GM21737 (cell line): ENCODE results near the gene ATF4.
"Not testable (repeated sequence)": the region's sequence is repeated elsewhere in the genome, so short reads cannot be mapped to it uniquely, and the experiment has no call there.

Experiments used
- ATAC-seq: cut with Tn5 transposase; IDR thresholded peaks from one replicate; pipeline ENCODE4 v1.9.1; 2021; ENCODE audit warnings: mild to moderate bottlenecking, moderate library complexity; ENCODE audit not compliant: unreplicated experiment

Gene ATF4

DNA sequence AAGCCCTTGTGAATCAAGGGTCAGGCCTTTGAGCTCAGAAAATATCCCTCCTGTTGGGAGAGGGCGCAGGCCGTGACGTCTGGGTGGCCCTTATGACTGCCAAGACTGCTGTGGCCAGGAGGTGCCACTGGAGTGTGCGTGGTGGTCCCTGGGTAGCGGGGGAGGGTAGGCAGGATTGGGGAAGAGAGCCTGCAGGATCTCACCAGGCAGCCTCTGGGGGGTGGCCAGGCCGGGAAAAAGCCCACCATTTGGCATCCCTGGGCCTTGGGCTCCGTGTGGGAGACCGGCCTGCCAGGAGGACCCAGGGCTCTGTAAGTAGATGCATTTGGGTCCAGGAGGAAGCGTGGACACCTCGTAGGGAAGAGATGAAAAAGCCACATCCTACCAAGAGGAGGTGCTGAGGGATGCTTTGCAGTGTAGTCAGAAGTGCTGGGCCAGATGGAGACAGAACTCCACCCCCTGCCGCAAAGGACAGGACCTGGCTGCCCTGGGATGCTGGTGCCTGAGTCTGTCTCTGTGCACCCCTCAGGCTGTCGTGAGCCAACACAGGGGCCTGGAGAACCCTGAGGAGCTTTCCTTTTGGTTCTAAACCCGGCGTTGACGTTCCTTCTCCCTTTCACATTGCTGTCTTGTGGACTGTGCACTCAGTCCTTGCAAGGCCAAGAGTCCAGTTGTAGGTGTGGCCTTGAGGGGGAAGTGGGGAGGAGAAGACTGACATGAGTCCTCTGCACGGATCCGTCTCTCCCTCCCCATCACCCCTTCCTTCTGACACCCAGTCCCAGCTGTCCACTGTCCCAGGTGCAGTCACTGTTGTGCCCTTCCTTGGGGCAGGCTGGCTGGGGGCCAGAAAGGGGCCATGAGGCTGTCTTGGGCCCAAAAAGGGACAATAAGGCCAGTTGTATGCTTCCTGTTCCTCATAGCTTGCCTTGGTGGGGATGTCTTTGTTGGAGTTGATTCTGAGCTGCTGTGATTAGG is 31.0 kb upstream of the ATF4 start:
- no peak for ATAC-seq

DNA sequence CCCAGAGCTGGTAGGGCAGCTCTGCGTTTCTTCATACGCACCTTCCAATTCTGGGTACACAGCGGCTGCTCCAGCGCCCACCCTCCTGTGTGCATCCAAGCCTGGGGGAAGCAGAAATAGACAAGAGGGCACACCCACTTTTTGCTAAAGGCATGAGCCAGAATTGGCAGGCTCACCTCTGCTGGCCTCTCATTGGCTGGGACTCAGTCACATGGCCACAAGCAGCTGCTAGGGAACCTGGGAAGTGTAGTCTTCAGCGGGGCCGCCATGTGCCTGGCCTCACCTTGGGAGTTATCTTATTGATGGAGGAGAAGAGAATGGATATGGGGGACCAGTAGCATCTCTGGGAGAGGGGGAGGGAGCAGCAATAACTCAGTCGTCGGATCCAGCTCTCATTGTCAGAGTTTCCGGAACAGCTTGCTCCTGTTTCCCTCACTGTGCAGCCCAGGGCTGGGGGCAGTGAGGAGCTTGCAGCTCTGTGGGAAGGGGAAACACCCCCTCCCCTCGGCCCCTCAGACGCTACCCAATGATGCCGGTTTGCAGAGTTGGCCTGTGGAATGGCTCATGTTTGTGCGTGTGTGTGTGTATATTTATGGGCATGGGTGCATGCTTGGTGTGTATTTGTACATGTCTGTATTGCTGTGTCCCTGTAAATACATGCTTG is 30.1 kb upstream of the ATF4 start:
- ATAC-seq, result peak; percentile 69

DNA sequence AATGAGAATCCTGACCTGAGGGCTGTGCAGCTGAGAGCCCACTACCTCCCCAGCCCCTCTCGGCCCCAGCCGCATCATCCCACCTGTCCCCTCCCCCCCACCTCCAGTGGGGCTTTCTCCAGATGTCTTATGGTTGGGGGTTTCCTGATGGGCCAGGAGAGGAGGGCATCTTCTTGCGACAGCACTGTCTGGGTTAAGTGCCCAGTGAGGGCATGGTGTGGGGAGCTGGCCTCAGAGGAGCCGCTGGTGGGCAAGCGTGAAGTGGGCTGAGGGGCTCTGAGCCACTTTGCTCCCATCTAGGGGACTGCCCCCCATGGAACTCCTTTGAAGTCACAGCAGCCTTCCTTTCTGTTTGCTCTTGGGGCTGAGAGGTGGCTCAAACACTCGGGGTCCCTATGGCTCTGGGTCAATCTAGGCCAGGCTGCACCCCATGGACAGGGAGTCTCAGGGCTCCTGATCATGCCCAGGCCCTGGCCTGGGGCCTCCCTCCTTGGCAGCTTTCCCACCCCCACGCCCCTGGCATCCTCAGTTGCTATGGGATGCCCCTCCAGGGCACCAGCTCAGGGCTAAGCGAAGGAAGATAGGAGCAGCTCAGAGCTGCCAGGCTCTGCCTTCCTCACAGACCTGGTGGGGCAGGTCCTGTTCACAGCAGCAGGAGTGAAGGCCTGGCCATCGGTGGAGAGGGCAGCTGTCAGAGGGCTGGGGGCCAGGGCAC is 29.2 kb upstream of the ATF4 start:
- ATAC-seq, result no peak

DNA sequence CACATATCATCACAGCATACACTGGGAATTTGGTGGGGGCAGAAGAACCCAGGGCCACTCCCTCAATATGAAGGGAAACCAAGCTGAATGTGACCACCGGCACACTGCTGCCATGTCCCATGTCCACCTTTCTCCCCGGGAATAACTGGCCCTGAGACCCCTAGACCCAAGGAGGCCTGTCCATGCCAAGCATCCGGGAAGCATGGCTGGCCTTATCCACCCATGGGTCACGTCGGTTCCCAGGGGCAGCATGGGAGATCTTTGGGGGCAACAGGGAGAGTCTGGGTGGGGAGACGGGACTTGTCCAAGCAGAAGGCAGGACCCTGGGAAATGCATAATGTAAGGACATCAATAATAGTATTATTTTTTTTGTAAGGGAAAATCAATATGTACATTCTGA is 28.7 kb upstream of the ATF4 start:
- no peak for ATAC-seq

DNA sequence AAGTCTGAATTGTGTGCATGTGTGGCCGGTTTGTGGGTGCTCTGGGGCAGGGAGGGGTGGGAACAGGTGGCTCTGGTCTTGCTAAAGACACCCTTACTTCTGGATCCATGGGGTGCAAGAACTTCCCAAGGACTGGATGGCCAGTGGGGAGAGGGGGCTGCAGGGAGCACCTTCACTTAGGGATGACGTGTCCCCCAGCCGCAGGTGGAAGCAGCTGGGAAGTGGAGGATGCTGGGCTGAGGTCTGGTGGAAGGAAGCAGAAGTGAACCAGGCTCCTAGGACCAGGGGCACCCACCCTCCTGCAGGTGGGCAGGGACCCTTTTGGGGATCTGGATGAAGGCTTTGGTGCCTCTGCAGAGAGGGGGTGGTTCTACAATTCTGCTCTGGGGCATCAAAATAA is 28.2 kb upstream of the ATF4 start:
- ATAC-seq, result no peak

DNA sequence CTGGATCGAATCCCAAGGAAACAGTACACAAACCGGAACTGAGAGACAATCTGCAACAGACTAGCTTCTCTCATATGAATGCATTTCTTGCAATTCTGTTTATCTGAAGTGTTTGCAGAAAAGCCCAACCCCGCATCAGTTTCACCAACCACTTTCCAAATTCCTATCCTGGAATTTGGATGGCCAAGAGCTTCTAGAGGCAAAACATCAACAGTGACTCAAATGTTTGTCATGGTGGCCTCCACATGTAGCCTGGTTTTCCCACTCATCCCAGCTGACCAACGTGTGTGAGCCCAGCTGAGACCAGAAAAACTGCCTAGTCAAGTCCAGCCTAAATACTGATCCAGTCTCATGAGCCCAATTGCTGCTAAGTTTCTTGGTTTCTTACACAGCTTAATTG is 26.6 kb upstream of the ATF4 start:
- no peak for ATAC-seq

DNA sequence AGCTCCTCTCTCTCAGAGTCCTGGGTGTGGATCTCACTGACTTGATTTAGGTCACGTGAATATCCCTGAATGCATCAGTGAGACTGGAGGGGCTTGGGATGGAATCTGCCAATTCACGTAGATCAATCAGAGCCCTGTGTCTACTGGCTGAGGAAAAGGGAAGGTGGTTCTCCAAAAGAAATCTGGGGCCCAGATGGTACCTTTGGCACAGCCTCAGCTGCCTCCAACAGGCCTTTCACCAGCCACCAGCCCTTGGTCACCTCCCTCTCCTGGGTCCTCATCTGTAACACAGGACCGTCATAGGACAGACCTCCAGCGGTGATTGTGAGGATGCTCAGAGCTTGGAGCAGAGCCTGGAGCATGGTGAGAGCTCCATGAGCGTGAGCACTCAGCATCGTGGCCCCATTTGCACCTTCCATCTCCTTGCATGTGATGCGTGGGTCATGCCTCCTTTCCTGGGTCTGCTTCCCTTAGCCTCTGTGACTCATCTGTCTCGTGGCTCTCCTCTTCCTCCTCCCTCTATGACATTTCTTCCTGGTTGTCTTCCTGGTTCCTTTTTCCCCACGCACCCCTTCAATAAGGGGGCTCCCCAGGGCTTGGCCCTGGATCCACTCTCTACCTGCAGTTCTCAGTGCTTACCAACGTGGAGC is 25.8 kb upstream of the ATF4 start:
- ATAC-seq, result no peak

DNA sequence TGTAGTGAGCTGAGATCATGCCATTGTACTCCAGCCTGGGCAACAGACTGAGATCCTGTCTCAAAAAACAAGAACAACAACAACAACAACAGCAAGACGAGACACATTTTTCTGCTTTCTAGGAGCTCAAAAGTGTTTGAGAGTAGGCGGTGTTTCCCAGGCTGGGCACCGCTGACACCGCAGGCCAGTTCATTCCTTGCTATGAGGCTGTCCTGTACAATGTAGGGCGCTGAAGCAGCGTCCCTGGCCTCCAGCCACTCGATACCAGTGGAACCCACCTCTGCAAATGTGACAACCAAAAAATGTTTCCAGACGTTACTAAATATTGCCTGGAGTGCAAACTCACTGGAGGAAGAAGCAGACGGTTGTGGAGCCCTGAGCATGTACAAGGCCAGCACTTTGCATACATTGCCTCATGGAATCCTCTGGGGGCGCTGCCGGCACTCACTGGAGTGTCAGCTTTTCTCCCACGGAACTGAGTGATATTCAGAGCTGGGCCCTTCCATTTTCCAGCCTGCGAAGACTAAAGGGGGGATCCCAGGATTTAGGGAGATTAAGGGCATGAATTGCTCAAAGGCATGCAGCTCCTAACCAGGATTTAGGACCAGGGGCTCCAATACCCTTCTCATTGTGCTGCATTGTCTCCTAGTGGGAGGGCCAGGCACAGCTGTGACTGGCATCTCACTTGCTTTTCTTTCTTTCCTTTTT is 24.1 kb upstream of the ATF4 start:
- no peak for ATAC-seq

DNA sequence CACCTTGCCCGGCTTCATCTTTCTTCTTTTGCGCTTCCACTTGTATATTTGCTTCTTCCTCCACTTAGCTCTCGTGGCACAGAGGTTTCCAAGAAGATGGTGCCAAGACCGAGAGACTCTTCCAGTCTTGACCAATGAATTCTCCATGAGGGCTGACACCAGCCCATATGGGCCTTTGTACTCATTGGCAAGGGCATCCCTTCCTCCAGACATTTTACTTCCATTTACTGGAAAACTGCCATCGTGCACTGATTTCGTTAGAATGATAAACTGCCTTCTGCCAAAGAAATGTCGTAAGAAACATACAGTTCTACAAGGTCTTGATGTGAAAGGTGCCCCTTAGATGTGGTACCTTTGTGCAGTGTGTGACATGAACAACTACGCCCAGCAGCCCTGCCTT is 22.9 kb upstream of the ATF4 start:
- ATAC-seq, result no peak

DNA sequence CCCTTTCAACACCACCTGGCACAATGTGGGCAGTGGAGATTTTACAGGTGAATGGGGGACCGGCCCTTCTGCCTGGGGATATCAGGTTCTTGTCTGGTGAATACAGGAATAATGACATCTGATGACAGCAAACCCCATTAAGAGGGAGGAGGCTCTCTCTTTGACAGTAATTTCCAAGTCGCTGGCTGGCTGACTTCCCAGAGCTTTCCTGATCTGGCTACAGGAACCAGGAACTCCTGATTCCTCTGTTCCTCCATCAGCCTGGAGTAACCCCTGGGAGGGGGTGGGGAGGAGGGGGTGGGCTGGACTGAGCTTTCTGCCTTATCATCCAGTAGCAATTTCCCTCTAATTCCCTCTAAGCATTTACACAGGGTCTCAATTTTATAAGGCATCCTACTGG is 22.0 kb upstream of the ATF4 start:
- no peak for ATAC-seq

DNA sequence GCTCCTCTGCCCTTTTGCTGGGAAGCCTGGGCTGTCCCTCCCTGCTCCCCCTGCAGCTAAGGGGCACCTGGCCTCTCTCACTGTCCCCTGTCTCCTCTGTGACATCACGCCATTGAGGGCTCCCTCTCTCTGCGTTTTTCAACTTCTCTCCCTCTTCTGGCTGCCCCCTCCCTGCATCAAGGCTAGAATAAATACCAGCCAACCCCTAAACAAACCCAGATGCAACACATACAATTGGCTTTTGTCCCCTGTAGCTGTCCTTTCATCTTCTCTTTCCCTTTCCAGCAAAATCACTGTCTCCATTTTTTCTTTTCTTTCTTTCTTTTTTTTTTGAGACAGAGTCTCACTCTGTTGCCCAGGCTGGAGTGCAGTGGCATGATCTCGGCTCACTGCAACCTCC is 21.6 kb upstream of the ATF4 start:
- no peak for ATAC-seq

DNA sequence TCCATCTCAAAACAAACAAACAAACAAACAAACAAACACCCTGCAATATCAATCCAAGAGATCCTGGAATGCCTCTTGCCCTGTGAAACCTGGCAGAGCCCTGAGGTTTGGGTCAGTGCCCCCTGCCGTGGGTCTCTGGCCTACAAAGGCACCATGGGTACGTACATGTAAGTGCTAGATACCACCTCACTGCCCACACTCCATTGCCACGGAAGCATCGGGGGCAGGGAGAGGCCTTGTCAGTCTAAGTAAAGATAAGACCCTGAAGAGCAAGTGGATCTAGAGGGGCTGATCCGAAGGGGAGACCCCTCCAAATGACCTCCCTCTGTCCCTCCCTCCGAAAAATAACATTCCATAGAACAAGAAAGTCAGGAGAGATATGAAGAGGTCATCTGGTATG is 20.3 kb upstream of the ATF4 start:
- no peak for ATAC-seq

DNA sequence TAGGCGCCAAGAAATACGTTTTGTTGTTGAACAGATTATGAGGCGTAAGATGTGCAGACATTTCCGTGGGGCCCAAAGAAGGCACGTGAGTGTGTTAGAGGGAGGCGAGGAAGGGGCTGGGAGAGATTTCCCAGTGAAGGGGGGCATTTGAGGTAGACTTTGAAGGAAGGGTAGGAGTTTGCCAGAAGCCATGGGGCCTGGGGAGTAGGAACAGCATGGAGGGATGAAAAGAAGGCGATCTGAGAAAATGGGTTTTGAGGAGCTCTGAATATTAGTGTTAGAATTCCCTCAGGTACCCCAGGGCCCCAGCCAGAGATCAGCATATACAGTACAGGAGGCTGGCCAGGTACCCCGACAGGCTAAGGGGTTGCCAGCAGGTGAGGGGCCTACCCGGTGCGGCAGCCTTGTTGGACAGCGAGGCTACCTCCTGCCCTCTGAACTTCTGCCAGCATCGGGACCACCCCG is 18.7 kb upstream of the ATF4 start:
- ATAC-seq, result peak; percentile 8

DNA sequence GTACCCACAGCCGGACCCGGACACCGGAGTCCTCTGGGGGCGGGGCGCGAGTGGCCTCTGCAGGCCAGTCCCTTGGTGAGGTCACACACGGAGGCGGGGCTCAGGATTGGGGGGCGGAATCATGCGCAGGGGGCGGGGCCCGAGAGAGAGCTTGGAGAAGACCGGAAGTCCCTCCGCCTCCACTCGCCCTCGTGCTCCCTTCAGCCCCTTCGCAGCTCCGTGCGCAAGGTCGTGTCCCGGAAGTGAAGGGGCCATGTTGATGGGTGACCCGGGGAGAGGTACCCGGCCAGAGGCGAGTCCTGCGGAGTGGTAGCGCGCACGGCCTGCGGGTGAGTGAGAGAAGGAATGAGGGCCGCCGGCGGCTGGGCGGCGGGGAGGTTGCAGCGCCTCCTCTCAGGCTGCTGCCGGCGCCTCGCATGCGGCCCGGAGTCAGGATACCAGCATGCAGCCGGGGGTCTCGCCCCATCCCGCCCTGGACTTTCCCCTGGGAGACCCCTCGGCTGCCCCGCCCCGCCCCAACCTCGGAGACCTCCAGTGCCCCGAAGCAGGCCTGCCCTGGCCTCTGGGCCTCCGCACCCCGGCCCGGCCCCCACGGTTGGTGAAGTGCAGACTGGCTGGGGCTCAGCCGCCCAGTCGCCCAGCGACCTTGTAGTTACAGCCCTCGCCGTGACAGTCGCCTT is 18.1 kb upstream of the ATF4 start, which contains the start of gene MIEF1:
Gene MIEF1, plus strand, starts transcription at position 182 of the 680 bp plus-strand sequence. CDS start 9,005 bp downstream, outside the sequence.
- ATAC-seq, result peak; percentile 85

DNA sequence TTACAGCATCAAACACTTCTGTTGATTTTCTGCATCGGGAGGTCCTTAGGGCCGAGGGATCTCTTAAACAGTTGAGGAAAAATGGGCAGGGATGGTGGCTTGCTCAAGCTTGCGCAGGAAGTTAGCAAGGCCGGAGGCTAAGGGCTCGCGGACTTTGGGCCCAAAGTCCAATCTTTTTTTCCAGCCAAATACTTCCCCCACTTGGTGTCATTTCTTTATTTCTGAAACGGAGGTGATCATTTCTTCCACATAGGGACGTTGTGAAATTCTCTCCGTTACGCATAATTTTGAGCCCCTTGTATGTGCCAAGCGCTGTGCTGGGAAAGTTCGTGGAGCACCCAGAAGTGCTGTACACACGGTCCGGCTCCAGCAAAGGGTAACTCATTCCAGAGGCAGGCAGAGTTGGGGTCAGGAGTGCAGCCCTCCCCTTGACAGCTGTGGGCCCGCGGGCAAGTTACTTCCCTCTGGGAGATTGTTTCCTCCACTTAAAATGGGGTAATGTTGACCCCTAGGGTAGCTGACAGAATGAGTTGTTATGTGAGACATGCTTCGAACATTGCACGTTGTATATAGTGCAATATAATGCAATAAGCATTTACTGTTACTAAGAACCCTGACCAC is 17.5 kb upstream of the ATF4 start:
- no peak for ATAC-seq

DNA sequence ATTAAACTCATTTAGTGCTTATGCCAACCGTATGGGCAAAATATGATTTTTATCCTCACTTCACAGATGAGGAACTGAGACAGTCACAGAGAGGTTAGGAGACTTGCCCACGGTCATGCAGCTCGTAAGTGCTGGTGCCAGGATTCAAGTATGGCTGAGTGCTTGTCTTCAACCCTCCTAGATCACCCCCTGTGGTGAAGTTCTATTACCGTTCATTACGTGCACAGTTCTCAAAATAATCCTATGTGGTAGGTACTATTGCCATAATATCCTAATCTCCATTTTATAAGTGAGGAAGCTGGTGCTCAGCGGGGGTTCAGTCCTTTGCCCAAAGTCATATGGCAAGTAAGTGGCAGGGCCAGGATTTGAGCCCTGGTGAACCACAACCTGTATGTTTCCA is 16.7 kb upstream of the ATF4 start:
- ATAC-seq, result no peak

DNA sequence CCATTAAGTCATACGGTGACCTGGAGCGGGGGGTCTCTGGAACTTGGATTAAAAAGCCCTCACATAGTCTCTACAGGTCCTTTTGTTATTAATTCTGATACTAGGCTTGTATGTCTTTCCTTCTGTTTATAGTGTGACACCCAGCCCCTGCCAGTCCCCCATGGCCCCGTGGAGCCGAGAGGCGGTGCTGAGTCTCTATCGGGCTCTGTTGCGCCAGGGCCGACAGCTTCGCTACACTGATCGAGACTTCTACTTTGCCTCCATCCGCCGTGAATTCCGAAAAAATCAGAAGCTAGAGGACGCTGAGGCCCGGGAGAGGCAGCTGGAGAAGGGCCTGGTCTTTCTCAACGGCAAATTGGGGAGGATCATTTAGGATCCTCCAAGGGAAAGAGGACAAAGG is 16.3 kb upstream of the ATF4 start:
- ATAC-seq, result no peak

DNA sequence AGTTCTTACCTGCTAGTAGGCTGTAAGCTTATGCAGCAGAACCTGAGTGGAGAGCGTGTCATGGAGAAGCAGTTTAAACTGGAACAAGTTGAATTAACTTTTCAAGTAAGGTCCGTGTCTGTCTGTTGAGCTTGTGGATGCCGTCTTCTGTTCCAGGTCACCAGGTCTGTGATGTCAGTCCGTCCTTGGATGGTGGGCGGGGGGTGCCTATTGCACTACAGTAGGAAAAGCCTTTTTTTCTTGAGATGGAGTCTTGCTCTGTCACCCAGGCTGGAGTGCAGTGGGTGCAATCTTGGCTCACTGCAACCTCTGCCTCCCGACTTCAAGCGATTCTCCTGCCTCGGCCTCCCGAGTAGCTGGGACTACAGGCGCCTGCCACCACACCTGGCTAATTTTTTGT is 13.3 kb upstream of the ATF4 start:
- not testable (repeated sequence) for ATAC-seq

DNA sequence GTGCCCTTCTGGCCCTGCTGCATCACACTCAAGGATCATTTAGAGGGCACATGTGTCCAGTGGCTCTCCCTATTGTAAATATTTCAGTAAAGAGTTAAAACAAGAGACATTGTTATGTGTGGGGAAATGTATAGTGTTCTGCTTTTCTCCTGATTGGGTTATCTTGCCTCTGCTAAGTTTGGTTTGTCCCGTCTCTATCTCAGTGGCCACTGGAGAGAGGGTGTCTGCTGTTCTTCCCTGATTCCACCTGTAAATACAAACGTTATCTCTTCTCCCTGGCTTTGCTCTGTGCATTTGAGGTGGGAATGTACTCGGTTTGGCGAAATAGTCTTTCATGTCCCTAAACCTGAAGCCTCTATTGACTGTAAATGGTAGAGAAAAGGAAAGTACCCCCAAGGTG is 12.0 kb upstream of the ATF4 start:
- ATAC-seq, result no peak
